ENCODE results near the gene OR52H1. TPM values are rescaled to one million over a fixed set of nuclear protein-coding genes. Genes with fewer than 3 reads are reported as not detected.

The OR52H1 gene
- total RNA-seq, 1 donor from 2014 or later, result not detected

Other genes starting within 250 kb of the OR52H1 start
- gene OR51B4, start 246.6 kb downstream of the OR52H1 start, total RNA-seq, result not detected in 2 replicates
- gene OR51B2, start 224.2 kb downstream of the OR52H1 start, total RNA-seq, result 0.80 TPM in 1 of 2 replicates, not detected in the other
- 0.21 and 0.29 TPM in 2 replicates for gene OR51B5, start 205.0 kb downstream of the OR52H1 start, total RNA-seq
- not detected in 2 replicates for gene OR51B6, start 197.0 kb downstream of the OR52H1 start, total RNA-seq
- gene OR51M1, start 164.7 kb downstream of the OR52H1 start, total RNA-seq, result not detected in 2 replicates
- not detected in 2 replicates for gene OR51Q1, start 126.4 kb downstream of the OR52H1 start, total RNA-seq
- gene OR51I1, start 107.0 kb downstream of the OR52H1 start, total RNA-seq, result not detected in 2 replicates
- gene OR51I2, start 99.2 kb downstream of the OR52H1 start, total RNA-seq, result not detected in 2 replicates
- not detected in 2 replicates for gene OR52D1, start 59.9 kb downstream of the OR52H1 start, total RNA-seq
- gene UBQLN3, start 38.6 kb downstream of the OR52H1 start, total RNA-seq, result 0.05 and 0.16 TPM in 2 replicates
- gene UBQLNL, start 31.8 kb downstream of the OR52H1 start, total RNA-seq, result 0.32 and 0.42 TPM in 2 replicates
- gene OR52B6, start 32.3 kb upstream of the OR52H1 start, total RNA-seq, result not detected in 2 replicates
- 0.31 and 0.40 TPM in 2 replicates for gene TRIM6, start 48.1 kb upstream of the OR52H1 start, total RNA-seq
- gene TRIM34, start 76.5 kb upstream of the OR52H1 start, total RNA-seq, result 2.7 and 4.4 TPM in 2 replicates
- gene TRIM5, start 136.5 kb upstream of the OR52H1 start, total RNA-seq, result 36.3 and 45.8 TPM in 2 replicates
- gene TRIM22, start 141.2 kb upstream of the OR52H1 start, total RNA-seq, result 61.0 and 81.6 TPM in 2 replicates
- gene OR56B1, start 187.9 kb upstream of the OR52H1 start, total RNA-seq, result not detected in 2 replicates
- gene OR52N4, start 205.7 kb upstream of the OR52H1 start, total RNA-seq, result not detected in 2 replicates
- not detected in 2 replicates for gene OR52N5, start 234.8 kb upstream of the OR52H1 start, total RNA-seq
- gene OR52N1, start 242.7 kb upstream of the OR52H1 start, total RNA-seq, result not detected in 2 replicates

Data from myocyte (in vitro differentiated cells).